ENCODE data around the gene PRR12. TPM values are rescaled to one million over a fixed set of nuclear protein-coding genes. Genes with fewer than 3 reads are reported as not detected.

PRR12 gene
- polyA plus RNA-seq, 3 donors: 0.04 to 3.3 (median 0.11) TPM

- Histone ChIP-seq H2AFZ (ENCODE audit: insufficient read depth, low read depth, low read length, poor library complexity, severe bottlenecking) (no peak overlapping the region), H4K20me1 (ENCODE audit: insufficient read depth, low read length) (peaks cover 53% of the 10 kb centered on the region), H3K27ac (ENCODE audit: low read depth in 1 of 2, low read length in 2 of 2) (no peak overlapping the region), H3K4me1 (ENCODE audit: control insufficient read depth in 1 of 2, insufficient read depth in 2 of 2, low read length in 2 of 2) (peaks cover 0 to 5% of the 10 kb centered on the region in 2 donors), H3K4me3 (replicated peaks in 1 of 3; ENCODE audit: low read depth in 2 of 3, low read length in 3 of 3) (no peak overlapping the region), H3K4me2 (replicated peaks; ENCODE audit: extremely low read depth, low read length, poor library complexity, severe bottlenecking) (no peak overlapping the region), H3K9ac (ENCODE audit: insufficient read depth, low read length, poor library complexity, severe bottlenecking) (no peak overlapping the region), H3K36me3 (replicated peaks in 1 of 2; ENCODE audit: control insufficient read depth in 1 of 2, insufficient read depth in 2 of 2, low read length in 2 of 2) (peaks cover 13 to 29% of the 10 kb centered on the region in 2 donors), H3K79me2 (ENCODE audit: insufficient read depth, low read length) (peaks cover 63% of the 10 kb centered on the region), H3K27me3 (ENCODE audit: control insufficient read depth in 2 of 2, insufficient read depth in 2 of 2, low read length in 2 of 2) (no peaks in the 10 kb centered on the region), H3K9me3 (replicated peaks in 1 of 2; ENCODE audit: control insufficient read depth in 1 of 2, insufficient read depth in 1 of 2, low read length in 2 of 2) (no peaks in the 10 kb centered on the region)
- no peak for TF ChIP-seq CTCF (IDR thresholded peaks at IDR 0.05)
- no peak for DNase-seq
- intact Hi-C loops (cut with micrococcal nuclease): loop anchor here in 1 of 2 donors (2.0 kb wide), 1 partner anchor 64 kb away; no protein-coding TSS in a partner anchor
- WGBS (ENCODE audit: insufficient coverage): 71% methylated on average over 7 of the region's 11 CpGs
- Mint-ChIP-seq H3K27me3 (ENCODE audit: low read depth in 3 of 3) (no peaks in the 10 kb centered on the region), H3K27ac (no peak overlapping the region), H3K36me3 (peaks cover 24 to 36% of the 10 kb centered on the region in 2 donors), H3K4me3 (no peak overlapping the region), H3K9me3 (no peaks in the 10 kb centered on the region), H3K4me1 (peaks cover 11% of the 10 kb centered on the region)
These were observed 19.8 kb upstream of the PRR12 start for GRCh38 chr19:49570997-49571676.

GRCh38 chr19:49573009-49573408 lies 18.0 kb upstream of the PRR12 start:
- intact Hi-C loops (cut with micrococcal nuclease): no loop called here
- H3K36me3 ChIP-seq (replicated peaks in 1 of 2; ENCODE audit: control insufficient read depth in 1 of 2, insufficient read depth in 2 of 2, low read length in 2 of 2): peaks cover 16 to 38% of the 10 kb centered on the region in 2 donors
- peaks cover 0 to 5% of the 10 kb centered on the region in 2 donors for H3K4me1 ChIP-seq (ENCODE audit: control insufficient read depth in 1 of 2, insufficient read depth in 2 of 2, low read length in 2 of 2)
- H3K4me2 ChIP-seq (replicated peaks; ENCODE audit: extremely low read depth, low read length, poor library complexity, severe bottlenecking): no peak overlapping the region
- H4K20me1 ChIP-seq (ENCODE audit: insufficient read depth, low read length): peaks cover 57% of the 10 kb centered on the region
- Mint-ChIP-seq H3K36me3 (peaks cover 24 to 40% of the 10 kb centered on the region in 2 donors), H3K9me3 (no peaks in the 10 kb centered on the region), H3K27me3 (ENCODE audit: low read depth in 3 of 3) (no peaks in the 10 kb centered on the region), H3K27ac (no peak overlapping the region), H3K4me3 (no peak overlapping the region), H3K4me1 (peaks cover 15% of the 10 kb centered on the region)
- H3K27ac ChIP-seq (ENCODE audit: low read depth in 1 of 2, low read length in 2 of 2): no peak overlapping the region
- no peak for TF ChIP-seq CTCF (IDR thresholded peaks at IDR 0.05)
- H3K27me3 ChIP-seq (ENCODE audit: control insufficient read depth in 2 of 2, insufficient read depth in 2 of 2, low read length in 2 of 2): no peaks in the 10 kb centered on the region
- DNase-seq: no peak
- H3K9ac ChIP-seq (ENCODE audit: insufficient read depth, low read length, poor library complexity, severe bottlenecking): peak overlapping the region; percentile 15
- no peaks in the 10 kb centered on the region for H3K9me3 ChIP-seq (replicated peaks in 1 of 2; ENCODE audit: control insufficient read depth in 1 of 2, insufficient read depth in 1 of 2, low read length in 2 of 2)
- H3K4me3 ChIP-seq (replicated peaks in 1 of 3; ENCODE audit: low read depth in 2 of 3, low read length in 3 of 3): no peak overlapping the region
- WGBS (ENCODE audit: insufficient coverage): 94% methylated on average over 3 of the region's 7 CpGs
- peaks cover 68% of the 10 kb centered on the region for H3K79me2 ChIP-seq (ENCODE audit: insufficient read depth, low read length)
- H2AFZ ChIP-seq (ENCODE audit: insufficient read depth, low read depth, low read length, poor library complexity, severe bottlenecking): no peak overlapping the region
